ENCODE measurements around the gene EPS8. TPM values are rescaled to one million over a fixed set of nuclear protein-coding genes. Genes with fewer than 3 reads are reported as not detected.
"Not testable (repeated sequence)": the region's sequence is repeated elsewhere in the genome, so short reads cannot be mapped to it uniquely, and the experiment has no call there.

EPS8 gene
- total RNA-seq, 1 donor from 2014 or later = 41.7 TPM

GRCh38 chr12:15763328-15763727, 25.9 kb downstream of the EPS8 start:
- H3K4me3 ChIP-seq (ENCODE audit: low read depth, low read length) = no peak overlapping the region
- TF ChIP-seq, protein P1, sequence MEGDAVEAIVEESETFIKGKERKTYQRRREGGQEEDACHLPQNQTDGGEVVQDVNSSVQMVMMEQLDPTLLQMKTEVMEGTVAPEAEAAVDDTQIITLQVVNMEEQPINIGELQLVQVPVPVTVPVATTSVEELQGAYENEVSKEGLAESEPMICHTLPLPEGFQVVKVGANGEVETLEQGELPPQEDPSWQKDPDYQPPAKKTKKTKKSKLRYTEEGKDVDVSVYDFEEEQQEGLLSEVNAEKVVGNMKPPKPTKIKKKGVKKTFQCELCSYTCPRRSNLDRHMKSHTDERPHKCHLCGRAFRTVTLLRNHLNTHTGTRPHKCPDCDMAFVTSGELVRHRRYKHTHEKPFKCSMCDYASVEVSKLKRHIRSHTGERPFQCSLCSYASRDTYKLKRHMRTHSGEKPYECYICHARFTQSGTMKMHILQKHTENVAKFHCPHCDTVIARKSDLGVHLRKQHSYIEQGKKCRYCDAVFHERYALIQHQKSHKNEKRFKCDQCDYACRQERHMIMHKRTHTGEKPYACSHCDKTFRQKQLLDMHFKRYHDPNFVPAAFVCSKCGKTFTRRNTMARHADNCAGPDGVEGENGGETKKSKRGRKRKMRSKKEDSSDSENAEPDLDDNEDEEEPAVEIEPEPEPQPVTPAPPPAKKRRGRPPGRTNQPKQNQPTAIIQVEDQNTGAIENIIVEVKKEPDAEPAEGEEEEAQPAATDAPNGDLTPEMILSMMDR (conservative IDR thresholded peaks at IDR 0.05; ENCODE audit: low read depth, low read length) = no peak
- DNase-seq (ENCODE audit: low read depth) = no peak

DNA sequence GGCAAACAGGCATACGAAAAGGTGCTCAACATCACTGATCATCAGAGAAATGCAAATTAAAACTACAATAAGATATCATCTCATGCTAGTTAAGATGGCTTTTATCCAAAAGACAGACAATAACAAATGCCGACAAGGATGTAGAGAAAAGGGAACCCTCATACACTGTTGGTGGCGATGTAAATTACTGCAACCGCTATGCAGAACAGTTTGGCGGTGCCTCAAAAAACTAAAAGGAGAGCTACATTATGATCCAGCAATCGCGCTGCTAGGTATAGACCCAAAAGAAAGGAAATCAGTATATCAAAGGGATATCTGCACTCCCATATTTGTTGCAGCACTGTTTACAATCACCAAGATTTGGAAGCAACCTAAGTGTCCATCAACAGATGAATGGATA, 27.0 kb downstream of the EPS8 start:
- not testable (repeated sequence) for H3K4me3 ChIP-seq (ENCODE audit: low read depth, low read length); DNase-seq (ENCODE audit: low read depth)

GRCh38 chr12:15757553-15758255, 31.5 kb downstream of the EPS8 start:
- no peak overlapping the region for H3K4me3 ChIP-seq (ENCODE audit: low read depth, low read length)

DNA sequence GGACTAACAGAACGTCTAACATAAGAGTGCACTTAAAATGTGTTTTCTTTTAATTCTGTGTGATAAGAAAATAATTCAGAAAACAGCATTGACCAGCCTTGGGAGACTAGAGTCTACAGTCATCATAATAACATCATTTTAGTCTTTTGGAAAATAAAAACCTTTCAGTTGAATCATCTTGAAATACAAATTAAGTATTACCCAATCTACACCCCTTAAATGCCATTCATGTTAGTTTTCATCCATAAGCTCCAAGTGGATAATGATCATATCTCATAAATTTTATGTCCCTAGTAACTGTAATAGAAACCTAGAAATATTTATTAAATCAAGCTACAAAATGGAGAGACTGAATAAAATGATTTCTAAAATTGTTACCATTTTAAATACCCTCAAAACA, 32.4 kb downstream of the EPS8 start:
- TF ChIP-seq, protein P1 (conservative IDR thresholded peaks at IDR 0.05; ENCODE audit: low read depth, low read length) = no peak
- H3K4me3 ChIP-seq (ENCODE audit: low read depth, low read length) = no peak overlapping the region
- no peak for DNase-seq (ENCODE audit: low read depth)

More at GRCh38 chr12:15757553-15758255, 31.5 kb downstream of the EPS8 start:
- DNase-seq (ENCODE audit: low read depth) = peak; percentile 99
- TF ChIP-seq, protein P1 (conservative IDR thresholded peaks at IDR 0.05; ENCODE audit: low read depth, low read length) = no peak

GRCh38 chr12:15754233-15754632, 35.0 kb downstream of the EPS8 start:
- no peak overlapping the region for H3K4me3 ChIP-seq (ENCODE audit: low read depth, low read length)
- TF ChIP-seq, protein P1 (conservative IDR thresholded peaks at IDR 0.05; ENCODE audit: low read depth, low read length) = no peak
- DNase-seq (ENCODE audit: low read depth) = no peak

DNA sequence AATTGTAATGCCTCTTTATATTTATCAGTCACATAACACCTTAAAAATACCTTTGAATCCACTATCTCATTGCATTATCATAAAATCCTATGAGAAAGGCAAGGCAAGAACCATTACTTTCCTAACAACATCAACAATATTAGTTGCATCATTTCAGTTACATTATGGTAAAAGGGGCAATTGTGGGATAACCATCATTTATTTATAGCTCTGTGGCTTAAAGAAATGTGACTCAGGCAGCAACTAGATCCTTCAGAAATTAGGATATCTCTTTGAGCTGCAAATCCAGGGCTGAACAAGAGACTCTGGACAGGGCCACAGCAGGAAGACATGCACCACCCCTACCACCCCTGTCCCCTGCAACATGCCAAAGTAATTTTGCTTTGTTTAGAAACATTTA, 36.4 kb downstream of the EPS8 start:
- no peak for DNase-seq (ENCODE audit: low read depth)
- TF ChIP-seq, protein P1 (conservative IDR thresholded peaks at IDR 0.05; ENCODE audit: low read depth, low read length) = no peak
- H3K4me3 ChIP-seq (ENCODE audit: low read depth, low read length) = no peak overlapping the region

- no peak for DNase-seq (ENCODE audit: low read depth)
- H3K4me3 ChIP-seq (ENCODE audit: low read depth, low read length) = no peak overlapping the region
- TF ChIP-seq, protein P1 (conservative IDR thresholded peaks at IDR 0.05; ENCODE audit: low read depth, low read length) = no peak
Observed at GRCh38 chr12:15751741-15752140, 37.4 kb downstream of the EPS8 start.

All from epithelial cell of proximal tubule (primary cell).